OCI-LY1 (cell line): Measurements from ENCODE around the gene GPR183.

Experiments used
- EZH2 ChIP-seq: fragments of 200-600 bp; sonication (generic), shearing (Covaris generic); IDR thresholded peaks from 2 replicates; pipeline ENCODE4 v1.8.0; 2017; ENCODE audit warnings: borderline replicate concordance, mixed run types, mild to moderate bottlenecking, antibody characterized with exemption, low read length, moderate library complexity, mixed read lengths
- TF ChIP-seq, protein P1 (sequence below): fragments of 200-600 bp; sonication (generic), shearing (Covaris generic); IDR thresholded peaks from 2 replicates; pipeline ENCODE4 v1.5.1; 2017; ENCODE audit warnings: mild to moderate bottlenecking, antibody characterized with exemption, low read length, moderate library complexity, mixed read lengths

DNA sequence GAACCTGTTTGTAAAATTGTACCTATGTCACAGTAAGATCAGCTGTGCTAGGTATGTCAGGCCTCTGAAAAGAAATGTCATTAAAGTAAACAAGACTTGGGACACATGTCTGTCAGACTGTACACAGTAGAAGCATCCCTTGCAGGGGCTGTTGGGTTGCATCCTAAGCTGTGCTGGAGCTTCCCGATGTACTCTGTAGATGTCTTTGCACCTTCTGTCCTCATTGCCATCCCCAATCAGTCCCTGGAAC, 48.7 kb upstream of the GPR183 start:
- TF ChIP-seq, protein P1, sequence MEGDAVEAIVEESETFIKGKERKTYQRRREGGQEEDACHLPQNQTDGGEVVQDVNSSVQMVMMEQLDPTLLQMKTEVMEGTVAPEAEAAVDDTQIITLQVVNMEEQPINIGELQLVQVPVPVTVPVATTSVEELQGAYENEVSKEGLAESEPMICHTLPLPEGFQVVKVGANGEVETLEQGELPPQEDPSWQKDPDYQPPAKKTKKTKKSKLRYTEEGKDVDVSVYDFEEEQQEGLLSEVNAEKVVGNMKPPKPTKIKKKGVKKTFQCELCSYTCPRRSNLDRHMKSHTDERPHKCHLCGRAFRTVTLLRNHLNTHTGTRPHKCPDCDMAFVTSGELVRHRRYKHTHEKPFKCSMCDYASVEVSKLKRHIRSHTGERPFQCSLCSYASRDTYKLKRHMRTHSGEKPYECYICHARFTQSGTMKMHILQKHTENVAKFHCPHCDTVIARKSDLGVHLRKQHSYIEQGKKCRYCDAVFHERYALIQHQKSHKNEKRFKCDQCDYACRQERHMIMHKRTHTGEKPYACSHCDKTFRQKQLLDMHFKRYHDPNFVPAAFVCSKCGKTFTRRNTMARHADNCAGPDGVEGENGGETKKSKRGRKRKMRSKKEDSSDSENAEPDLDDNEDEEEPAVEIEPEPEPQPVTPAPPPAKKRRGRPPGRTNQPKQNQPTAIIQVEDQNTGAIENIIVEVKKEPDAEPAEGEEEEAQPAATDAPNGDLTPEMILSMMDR, result no peak
- no peak for TF ChIP-seq EZH2
